ENCODE results near the gene NUCB2. TPM values are rescaled to one million over a fixed set of nuclear protein-coding genes. Genes with fewer than 3 reads are reported as not detected.

The NUCB2 gene
- total and polyA plus RNA-seq, 2 of the 8 experiments (the other 6 are each of a cell fraction or from before 2014, with no cell fraction given) = 9.0 to 34.2 TPM

DNA sequence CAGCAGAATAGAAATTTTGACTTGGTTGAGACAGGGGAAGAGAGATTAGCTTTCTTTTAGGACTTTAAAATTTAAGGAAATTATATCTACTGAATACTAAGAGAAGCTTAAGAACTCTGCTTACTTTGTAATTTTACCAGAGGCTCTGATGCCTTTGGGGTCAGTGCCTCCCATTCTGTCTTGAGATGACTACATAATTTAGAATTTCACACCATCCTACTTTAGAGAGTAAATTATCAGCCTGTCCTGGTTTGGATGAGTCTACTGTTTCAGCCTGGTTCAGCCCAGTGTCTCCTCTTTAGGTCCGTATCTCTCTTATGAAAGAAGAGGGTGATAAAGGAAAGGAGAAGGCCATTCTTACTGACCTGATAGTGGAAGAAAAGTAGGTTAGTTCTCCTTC, 9.8 kb downstream of the NUCB2 start (continued):
- TF ChIP-seq SUZ12 (IDR thresholded peaks at IDR 0.05; ENCODE audit: low read length) (no peak), JUN (IDR thresholded peaks at IDR 0.05; ENCODE audit: low read depth, low read length) (no peak), PHF8 (conservative IDR thresholded peaks at IDR 0.05; ENCODE audit: low read depth, low read length) (no peak), CBX8 (IDR thresholded peaks at IDR 0.05; ENCODE audit: borderline replicate concordance, low read depth, low read length) (no peak), RAD21 (IDR thresholded peaks at IDR 0.05 in 1 of 2, conservative IDR thresholded peaks at IDR 0.05 in 1 of 2; ENCODE audit: low read depth in 2 of 2, low read length in 2 of 2) (no peak)

Data from H1 (cell line).